Tibial nerve (tissue), 3 donors: ENCODE data around the gene OR14A2.

Experiments used
- CTCF ChIP-seq, 5 experiments: fragments of 200-600 bp in 3 of 5; fragments of 450-650 bp in 2 of 5; sonication (generic) in 3 of 5; IDR thresholded peaks; one replicate each; pipeline ENCODE4 v1.5.1; 2016 to 2019; ENCODE audit warnings: antibody characterized with exemption in 5 of 5, mild to moderate bottlenecking in 3 of 5, moderate library complexity in 2 of 5
- POLR2A ChIP-seq, 2 donors: fragments of 450-650 bp; IDR thresholded peaks; one replicate each; pipeline ENCODE4 v1.6.1; 2017; ENCODE audit warnings: antibody characterized with exemption in 2 of 2, mild to moderate bottlenecking in 2 of 2, moderate library complexity in 2 of 2

- no peak for TF ChIP-seq CTCF (IDR thresholded peaks at IDR 0.05)
- TF ChIP-seq POLR2A (IDR thresholded peaks at IDR 0.05): no peak
These were observed 34.2 kb downstream of the OR14A2 start for GRCh38 chr1:247713753-247714152.
